ENCODE results near the gene DHX38.

The DHX38 gene

DNA sequence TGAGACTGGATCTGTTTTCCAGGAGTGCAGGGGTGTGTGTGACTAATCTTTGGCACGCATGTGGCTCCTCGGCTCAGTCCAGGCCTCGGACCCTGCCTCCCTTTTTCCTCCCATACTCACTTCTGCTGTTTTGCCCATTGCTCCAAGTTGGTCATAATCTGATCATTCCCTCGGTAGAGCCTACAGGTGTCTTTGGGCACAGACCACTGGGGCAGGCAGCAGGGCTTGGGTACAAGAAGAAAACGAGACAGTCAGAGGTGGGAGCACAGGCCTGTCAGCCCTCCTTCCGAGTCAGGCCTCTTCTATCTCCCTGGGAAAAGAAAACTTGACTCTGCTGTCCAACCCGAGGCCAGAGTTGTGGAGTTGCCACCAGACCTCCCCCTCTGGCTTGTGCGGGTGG is 29.8 kb downstream of the DHX38 start:
- no peak for DNase-seq

DNA sequence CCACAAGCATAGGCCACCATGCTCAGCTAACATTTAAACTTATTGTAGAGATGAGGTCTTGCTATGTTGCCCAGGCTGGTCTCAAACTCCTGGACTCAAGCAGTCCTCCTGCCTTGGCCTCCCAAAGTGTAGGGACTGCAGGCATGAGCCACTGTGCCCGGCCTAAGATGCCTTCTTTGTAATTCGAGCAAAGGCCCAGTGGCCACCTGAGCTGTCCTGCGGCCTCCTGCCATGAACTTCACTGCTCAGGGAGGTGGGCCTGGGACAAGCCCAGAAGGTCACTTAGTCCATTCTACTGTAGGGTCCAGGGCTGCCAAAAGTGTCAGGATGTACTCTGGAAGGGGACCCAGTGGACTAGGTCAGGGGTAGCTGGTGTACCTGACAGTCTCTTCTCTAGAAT is 30.5 kb downstream of the DHX38 start:
- DNase-seq, result no peak

DNA sequence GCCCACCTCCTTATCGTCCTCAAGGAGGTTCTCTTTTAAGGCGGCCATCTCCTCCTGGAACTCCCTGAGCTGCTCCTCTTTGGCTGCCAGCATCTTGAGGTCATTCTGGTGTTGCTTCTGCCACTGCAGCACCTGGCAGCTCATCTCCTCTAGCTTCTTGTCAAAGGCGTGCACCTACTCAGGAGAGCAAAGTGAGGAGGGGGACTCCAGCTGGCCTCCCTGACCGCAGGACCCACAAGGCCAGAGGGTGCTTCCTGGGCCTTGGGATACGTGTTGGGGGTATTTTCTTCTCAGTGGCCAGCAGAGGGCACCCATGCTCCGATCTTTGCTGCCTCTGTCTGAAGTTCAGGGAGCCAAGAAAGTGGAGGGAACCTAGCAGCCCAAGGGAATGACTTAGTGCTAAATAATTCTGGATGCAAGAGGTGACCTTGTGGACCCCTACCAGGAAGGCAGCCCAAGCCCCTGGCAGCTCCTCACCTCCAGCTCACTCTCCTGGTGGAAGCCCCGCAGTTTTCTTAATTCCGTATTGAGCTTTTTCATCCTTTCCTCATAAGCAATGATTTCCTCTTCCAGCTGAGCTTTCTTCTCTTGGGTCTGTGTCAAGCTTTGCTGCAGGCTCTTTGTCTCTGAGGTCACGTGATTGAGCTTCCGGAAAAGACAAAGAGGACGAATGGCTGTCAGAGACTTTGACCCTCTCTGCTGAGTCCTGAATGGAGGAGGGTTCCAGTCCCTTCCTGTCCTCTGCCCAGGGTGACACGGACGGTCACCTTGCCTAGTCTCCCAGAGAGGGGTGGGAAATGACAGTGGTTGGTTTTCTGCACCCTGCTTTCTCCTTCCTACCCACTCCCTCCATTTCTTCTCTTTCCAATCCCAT is 31.4 kb downstream of the DHX38 start:
- peak; percentile 73 for DNase-seq

DNA sequence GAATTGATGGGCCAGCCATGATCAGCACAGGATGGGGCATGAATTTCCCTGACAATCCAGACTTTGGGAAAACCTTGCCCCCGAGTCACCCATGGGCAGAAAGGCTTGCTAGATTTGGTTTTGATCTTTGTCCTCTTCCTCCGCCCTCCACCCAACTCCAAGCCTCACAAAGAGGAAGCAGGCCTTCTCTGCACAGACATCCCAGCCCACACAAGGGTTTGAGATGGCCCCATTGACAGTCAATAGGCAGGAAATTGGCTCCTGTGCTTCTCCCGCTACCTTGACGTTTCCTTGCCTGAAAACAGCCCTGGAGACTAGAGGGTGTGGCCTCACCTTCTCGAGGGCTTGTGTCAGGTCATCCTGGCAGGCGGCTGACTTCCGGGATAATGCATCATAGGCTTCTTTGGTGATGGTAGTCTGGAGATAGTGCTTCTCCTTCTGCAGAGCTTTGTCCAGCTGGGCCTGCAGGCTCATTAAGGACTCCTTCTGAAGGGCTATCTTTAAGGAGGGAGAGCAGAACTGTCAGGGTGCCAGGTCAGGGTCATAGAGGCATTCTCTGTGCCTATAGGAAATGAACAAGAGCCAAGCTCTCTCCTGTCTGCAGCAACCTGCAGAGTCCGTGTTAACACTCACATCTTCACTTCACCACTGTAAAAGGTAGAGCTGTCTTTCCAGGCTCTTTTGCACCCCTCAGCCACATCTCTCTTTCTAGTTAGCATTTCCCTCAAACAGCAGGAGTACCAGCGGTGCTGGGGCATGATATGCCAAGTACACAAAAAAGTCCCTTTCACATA is 32.2 kb downstream of the DHX38 start:
- DNase-seq, result no peak

DNA sequence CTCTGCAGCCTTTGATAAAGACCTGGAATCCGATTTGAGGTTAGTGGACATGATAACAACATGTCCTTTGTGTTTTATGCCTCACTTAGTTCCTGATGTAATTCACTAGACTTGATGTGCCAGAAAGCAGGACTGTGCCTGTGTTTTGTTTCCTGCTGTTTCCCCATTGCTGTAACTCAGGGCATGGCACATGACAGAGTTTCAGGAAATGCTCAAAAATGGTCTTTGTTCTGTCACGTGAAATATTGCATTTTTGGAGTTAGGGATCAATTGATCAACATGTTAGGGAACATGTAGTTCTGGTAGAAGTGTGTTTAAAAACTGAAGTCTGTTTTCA is 32.8 kb downstream of the DHX38 start:
- DNase-seq, result no peak

DNA sequence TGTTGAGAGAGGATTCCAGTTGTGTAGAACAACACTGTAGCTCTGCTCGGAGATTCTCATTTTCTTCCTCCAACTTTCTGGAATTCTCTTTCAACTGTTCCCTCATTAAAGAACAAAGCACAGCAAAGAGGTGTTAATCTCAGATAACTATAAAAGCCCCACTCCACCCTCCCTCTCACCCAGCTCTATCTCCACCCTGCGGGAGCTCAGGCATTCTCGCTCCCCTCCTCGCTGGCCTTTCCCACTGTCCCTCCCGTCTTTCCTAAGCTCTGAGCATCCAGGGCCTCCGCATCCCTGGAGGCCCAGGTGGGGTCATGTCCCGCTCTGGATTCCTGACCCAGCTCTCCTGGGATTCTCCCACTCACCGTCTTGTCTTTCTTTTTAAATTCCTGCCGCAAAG is 35.1 kb downstream of the DHX38 start:
- DNase-seq, result no peak

DNA sequence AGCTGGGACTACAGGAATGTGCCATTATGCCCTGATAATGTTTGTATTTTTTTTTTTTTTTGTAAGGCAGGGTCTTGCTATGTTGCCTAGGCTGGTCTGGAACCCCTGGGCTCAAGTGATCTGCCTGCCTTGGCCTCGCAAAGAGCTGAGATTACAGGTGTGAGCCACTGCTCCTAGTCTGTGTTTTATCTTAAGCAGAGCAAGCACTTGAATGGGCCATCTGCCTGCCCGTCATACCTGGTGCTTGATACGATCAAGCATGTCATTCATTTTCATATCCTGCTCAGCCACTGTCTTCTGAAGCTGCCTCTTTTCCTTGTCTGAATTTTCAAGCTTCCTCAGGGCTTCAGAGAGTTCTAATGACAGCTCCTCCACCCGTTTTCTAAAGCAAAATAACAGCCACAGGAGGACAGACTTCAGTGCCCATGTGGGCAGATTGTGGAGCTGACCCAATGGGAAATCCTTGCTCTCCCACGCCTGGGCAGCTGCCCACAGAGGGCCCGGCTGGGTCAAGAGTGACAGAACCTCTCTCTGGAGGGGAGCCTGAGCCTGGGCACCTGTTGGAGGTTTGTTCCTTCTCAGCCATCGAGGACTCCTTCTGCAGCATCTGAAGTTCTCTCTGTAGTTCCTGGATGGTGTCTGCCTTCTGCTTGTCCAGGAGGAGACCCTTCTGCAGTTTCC is 36.5 kb downstream of the DHX38 start:
- DNase-seq, result no peak

DNA sequence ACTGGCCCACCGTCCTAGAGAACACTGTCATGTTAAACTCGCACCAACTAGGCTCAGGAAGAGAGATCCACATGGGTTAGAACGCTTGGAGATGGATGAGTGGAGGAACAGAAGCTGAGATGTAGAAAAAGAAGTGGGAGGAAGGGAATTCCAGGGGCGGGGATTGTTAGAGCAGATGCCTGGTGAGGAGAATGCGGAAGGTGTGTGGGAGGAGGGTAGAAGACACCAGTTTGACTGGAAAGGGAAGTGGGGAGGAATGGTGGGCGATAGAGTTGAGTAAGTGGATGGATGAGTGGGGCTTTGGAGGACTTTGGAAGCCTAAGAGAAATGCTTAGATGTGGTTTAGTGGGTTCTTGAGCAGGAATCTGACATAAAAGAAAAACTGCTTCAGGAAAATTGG is 37.4 kb downstream of the DHX38 start:
- DNase-seq, result no peak

DNA sequence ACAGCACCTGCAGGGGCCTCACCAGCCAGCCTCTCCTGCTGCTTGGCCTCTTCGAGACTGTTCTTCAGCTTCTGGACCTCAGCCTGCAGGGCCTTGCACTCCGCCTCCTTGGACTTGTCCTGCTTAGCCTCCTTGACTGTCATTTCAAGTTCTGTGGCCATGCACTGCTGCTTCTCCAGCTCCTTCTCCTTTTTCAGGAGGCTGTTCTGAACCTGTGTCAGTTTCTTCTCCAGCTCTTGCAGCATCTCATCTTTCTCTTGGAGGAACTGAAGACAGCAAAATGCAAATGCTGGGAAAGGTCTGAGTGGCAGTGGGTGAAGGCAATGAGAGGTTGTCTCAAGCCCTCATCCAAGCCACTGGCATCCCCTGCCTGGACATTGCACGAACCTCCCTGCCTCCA is 39.1 kb downstream of the DHX38 start:
- DNase-seq, result no peak

DNA sequence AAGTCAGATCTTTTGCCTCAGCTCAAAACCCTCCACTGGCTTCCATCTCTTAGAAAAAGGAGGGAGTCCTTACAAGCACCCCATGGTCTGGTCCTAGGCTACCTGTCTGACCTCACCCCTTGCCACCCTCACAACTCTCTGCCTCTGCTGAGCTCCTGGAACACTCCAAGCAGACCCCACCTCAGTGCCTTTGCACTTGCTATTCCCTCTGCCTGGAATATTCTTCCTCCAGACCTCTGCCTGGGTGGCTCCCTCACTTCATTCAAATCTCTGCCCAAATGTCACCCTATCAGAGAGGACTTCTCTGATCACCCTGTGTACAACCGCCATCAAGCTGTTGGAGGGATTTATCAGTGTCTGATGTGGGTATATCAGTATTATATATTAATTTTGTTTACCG is 40.9 kb downstream of the DHX38 start:
- DNase-seq, result no peak

DNA sequence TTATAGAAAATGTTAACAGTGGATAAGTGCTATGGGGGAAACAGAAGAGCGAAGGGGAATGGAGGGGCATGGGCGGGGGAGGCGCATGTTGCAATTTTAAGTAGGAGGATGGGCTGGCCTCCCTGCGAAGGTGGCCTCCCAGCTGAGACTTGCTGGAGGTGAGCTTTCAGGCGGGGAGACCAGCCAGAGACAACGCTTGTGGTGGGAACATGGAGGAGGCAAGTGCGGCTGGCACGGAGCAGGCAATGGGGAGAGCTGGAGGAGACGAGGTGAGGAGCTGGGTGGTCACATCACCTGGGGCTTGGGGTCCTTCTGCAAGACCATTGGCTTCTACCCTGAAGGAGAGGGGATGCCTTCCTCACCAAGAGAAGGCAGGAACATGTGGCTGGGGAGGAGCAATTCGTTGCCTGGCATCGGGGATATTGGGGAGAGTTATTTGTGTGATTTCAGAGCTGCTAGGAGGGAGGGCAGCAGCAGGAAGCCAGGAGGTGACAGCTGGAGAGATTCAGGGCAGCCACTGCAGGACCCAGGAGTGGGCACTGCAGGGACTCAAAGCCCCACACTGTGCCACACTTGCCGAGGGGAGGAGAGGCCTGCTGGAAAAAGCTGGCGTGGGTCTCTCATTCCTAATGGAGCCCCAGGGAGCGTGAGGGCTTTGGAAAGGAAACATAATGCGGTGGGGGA is 43.9 kb downstream of the DHX38 start:
- DNase-seq, result no peak

DNA sequence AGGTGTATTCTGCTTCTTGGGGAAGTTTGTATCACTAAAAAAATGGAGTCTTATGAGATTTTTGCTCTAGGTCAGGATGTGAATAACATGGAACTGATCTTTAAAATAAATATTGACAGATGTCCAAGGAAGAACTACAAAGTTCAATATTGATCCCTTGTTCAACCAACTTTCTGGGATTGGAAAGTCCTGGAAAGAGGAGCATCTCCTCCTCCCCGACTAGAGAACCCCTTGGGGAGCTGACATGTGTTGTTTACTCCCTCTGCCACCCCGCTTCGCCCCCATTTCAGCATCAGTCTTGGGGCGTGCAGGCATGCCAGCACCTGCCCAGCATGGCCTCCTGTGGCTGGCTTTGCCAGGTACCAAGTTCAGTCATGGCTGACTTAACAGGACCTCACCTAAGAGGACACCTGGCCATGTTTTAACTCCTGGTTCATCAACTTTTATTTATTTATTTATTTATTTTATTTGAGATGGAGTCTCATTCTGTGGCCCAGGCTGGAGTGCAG is 44.5 kb downstream of the DHX38 start:
- no peak for DNase-seq

DNA sequence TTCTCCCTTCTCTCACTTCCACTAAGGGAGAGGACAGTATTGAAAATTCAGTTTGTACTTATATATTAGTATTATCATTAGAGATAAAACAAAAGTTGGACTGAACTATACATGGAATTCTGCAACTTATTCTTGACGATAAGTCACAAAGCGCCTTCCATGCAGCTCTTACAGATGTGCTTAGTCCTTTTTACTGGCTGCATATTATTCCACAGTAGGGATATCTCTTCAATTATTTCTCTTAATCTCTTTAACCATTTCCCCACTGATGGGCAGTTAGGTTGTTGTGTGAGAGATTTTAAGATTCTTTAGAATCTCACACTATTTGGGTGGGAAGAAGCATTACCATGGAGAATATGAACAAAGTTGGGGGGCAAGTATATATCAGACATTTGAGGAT is 46.3 kb downstream of the DHX38 start:
- no peak for DNase-seq

DNA sequence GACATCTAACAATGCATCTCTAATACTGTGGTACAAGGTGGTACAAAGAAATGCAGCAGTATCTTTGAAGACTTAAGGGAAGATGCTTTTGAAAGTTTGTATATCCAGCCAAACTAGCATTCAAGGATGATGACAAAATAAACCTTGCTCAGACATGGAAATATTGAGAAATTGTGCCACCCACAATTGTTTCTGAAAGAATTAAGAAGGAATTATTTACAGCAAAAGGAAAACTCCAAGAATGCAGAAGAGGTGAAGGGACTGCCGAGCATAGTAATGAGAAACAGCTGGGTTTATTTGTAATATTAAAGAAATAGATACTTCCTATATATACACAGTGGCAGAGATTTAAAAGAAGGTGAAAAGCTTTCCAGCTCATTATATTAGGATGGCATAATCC is 48.8 kb downstream of the DHX38 start:
- no peak for DNase-seq

DNA sequence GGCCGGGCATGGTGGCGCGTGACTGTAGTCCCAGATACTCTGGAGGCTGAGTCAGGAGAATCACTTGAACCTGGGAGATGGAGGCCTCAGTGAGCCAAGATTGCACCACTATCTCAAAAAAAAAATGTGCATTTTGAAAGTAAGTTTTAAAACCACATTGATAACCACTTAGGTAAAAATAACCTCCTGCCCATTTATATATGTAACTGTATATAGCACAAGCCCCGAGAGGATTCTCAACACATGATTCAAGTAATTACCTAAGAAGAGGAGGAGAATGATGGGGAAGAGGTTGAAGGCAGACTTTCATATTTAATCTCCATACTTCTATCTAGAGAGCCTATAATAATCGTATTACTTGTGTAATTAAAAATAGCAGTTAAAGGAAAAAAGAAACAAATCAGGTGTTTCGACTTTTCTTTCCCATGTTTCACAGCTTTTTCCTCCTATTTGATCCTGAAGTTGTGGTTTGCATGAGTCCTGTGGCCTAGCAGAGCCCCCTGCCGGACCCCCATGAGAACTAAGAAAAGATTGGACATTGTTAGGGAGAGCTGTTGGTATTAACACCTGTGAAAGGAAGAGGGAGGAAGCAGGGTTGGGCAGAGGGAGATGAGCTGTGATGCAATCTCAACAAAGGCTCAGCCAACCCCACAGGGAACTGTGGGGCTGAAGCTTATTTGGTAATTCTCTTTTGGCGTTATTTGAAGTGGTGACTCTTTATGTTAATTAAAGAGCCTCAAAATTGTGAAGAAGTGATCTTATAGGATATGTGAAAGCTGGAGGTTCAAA is 56.2 kb downstream of the DHX38 start:
- no peak for DNase-seq

DNA sequence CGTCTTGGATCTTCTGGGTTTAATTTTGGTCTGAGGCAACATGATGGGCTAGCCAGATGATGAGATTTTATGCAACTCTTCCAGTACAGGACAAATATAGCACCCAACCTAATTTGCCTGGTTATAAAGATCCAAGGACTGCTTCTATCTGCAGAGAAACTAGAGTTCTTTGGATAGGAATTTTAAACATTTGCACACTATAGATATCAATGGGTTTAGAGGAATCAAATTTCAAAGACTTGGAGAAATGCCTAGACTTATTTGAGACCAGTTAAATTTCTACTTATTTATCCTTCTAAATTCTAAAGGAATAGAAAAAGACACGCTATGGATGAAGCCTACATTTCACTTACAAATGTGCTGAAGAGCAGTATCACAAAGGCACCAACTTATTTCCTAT is 65.7 kb downstream of the DHX38 start:
- no peak for DNase-seq

DNA sequence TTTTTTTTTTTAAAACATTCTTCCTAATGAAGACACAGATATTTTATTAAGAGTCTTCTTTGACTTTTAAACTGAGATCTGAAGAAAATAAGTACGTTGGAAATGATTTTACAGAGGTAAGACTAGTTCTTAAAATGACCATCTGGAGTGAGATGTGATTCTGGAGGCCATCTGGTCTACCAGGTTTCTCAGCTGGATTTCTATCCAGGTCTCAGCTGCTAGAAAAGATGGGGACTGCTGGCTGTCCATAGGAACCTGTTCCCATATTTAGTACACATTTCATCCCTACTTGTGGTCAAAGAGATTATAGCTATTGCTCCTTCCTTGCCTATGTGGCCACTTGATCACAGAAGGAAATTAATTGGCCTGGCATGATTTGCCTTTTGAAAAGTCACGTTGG is 66.2 kb downstream of the DHX38 start:
- no peak for DNase-seq

DNA sequence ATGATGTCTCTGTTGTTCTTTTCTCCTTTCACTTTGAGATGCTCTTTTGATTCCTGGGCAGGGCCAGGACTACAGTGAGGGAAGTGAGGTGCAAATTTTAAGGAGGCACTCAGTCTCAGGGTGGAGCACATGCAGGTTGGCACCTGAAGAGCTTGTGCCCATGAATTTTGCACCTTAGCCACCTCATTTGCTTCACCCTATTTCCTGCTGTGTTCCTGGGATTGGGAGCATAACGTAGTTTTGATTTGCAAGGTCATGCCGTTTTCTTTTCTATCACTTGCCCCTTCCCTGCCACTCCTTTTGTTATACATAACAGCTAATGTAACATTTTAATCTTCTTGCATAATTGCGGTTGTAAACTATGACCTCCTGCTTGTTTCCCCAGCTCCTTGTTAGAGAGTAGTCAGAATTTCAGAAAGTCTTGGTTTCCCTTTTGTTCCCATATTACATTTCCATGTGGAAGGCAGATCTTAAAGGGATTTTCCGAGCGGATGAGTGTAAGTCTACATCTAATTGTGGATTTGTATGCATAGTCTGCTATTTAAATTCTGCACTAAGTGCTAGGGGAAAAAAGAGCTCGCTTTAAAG is 68.6 kb downstream of the DHX38 start:
- no peak for DNase-seq
